NCI-H1092 (cell line): Measurements from ENCODE around the gene PLEKHJ1.
A peak's percentile ranks its signal among the peaks of the same experiment; 100 is the strongest.

Source experiments
- DNase-seq: peaks from one replicate; lab custom pipeline; 2025; lab: John Stamatoyannopoulos, UW

PLEKHJ1 gene

GRCh38 chr19:2269244-2270156 is 33.4 kb upstream of the PLEKHJ1 start:
- peak; percentile 95 for DNase-seq

- no peak for DNase-seq
Measured at GRCh38 chr19:2268861-2269243, 32.7 kb upstream of the PLEKHJ1 start.

GRCh38 chr19:2268480-2268830 is 32.3 kb upstream of the PLEKHJ1 start:
- DNase-seq, result no peak

- DNase-seq, result peak; percentile 51
Measured at GRCh38 chr19:2266183-2266993, 30.3 kb upstream of the PLEKHJ1 start.

GRCh38 chr19:2261438-2262172 is 25.5 kb upstream of the PLEKHJ1 start:
- DNase-seq, result no peak

- DNase-seq, result no peak
Measured at GRCh38 chr19:2260341-2260805, 24.2 kb upstream of the PLEKHJ1 start.

GRCh38 chr19:2259336-2259735 is 23.2 kb upstream of the PLEKHJ1 start:
- DNase-seq, result no peak

- DNase-seq, result no peak
Measured at GRCh38 chr19:2255982-2256685, 20.0 kb upstream of the PLEKHJ1 start, which contains the start of gene JSRP1. TSS of gene JSRP1 (minus strand) at chr19:2256417. CDS start at chr19:2255314, 1,103 bp downstream.

- peak; percentile 34 for DNase-seq
Measured at GRCh38 chr19:2255112-2255845, 19.1 kb upstream of the PLEKHJ1 start.

GRCh38 chr19:2254064-2254872 is 18.1 kb upstream of the PLEKHJ1 start:
- DNase-seq, result no peak

GRCh38 chr19:2253106-2254063 is 17.3 kb upstream of the PLEKHJ1 start:
- DNase-seq, result no peak

- DNase-seq, result no peak
Measured at GRCh38 chr19:2252797-2253105, 16.6 kb upstream of the PLEKHJ1 start.

GRCh38 chr19:2252055-2252796 is 16.1 kb upstream of the PLEKHJ1 start:
- no peak for DNase-seq

- DNase-seq, result no peak
Measured at GRCh38 chr19:2251106-2252054, 15.3 kb upstream of the PLEKHJ1 start.

- DNase-seq, result no peak
Measured at GRCh38 chr19:2250766-2251105, 14.6 kb upstream of the PLEKHJ1 start.

GRCh38 chr19:2249880-2250765 is 14.0 kb upstream of the PLEKHJ1 start:
- DNase-seq, result no peak
